Smooth muscle cell (in vitro differentiated cells): Measurements from ENCODE around the gene ZNF417. TPM values are rescaled to one million over a fixed set of nuclear protein-coding genes. Genes with fewer than 3 reads are reported as not detected.

Source experiments
- DNase-seq: peaks from one replicate; lab custom pipeline; 2025; ENCODE audit not compliant: unreplicated experiment; lab: John Stamatoyannopoulos, UW
- H2AFZ ChIP-seq: fragments of 200-600 bp; sonication (generic); 2 replicates; pipeline ENCODE4 v1.6.0; 2016; ENCODE audit warnings: antibody characterized with exemption, low read depth, mild to moderate bottlenecking
- H3F3A ChIP-seq: fragments of 200-600 bp; sonication (generic); 2 replicates; pipeline ENCODE4 v1.6.0; 2017; ENCODE audit warnings: antibody characterized with exemption, low read depth
- H3K27ac ChIP-seq: fragments of 200-600 bp; sonication (generic); 2 replicates; pipeline ENCODE4 v1.5.1; 2016; ENCODE audit warnings: low read depth, mild to moderate bottlenecking
- H3K27me3 ChIP-seq: fragments of 200-600 bp; sonication (generic); 2 replicates; pipeline ENCODE4 v1.6.1; 2016; ENCODE audit warnings: low read depth, mild to moderate bottlenecking
- H3K36me3 ChIP-seq: fragments of 200-600 bp; sonication (generic); 2 replicates; pipeline ENCODE4 v1.5.1; 2016; ENCODE audit warnings: low read depth
- H3K4me1 ChIP-seq: fragments of 200-600 bp; sonication (generic); 2 replicates; pipeline ENCODE4 v1.5.1; 2016; ENCODE audit warnings: low read depth
- H3K4me2 ChIP-seq: fragments of 200-600 bp; sonication (generic); 2 replicates; pipeline ENCODE4 v1.6.0; 2016; ENCODE audit warnings: mild to moderate bottlenecking
- H3K4me3 ChIP-seq: fragments of 200-600 bp; sonication (generic); 2 replicates; pipeline ENCODE4 v1.5.1; 2016; ENCODE audit warnings: mild to moderate bottlenecking
- H3K79me2 ChIP-seq: fragments of 200-600 bp; sonication (generic); 2 replicates; pipeline ENCODE4 v1.6.0; 2016; ENCODE audit warnings: low read depth, mild to moderate bottlenecking
- H3K9ac ChIP-seq: fragments of 200-600 bp; sonication (generic); 2 replicates; pipeline ENCODE4 v1.6.0; 2016; ENCODE audit warnings: low read depth
- H3K9me3 ChIP-seq: fragments of 200-600 bp; sonication (generic); replicated peaks from 2 replicates; pipeline ENCODE4 v1.5.1; 2016; ENCODE audit warnings: low read depth
- H4K20me1 ChIP-seq: fragments of 200-600 bp; sonication (generic); 2 replicates; pipeline ENCODE4 v1.6.0; 2016; ENCODE audit warnings: low read depth
- WGBS: methylation state at CpG from one replicate; pipeline ENCODE4 v1.1.7; 2016; ENCODE audit warnings: low lambda C conversion rate; 5-methylcytosine and 5-hydroxymethylcytosine counted together
- polyA plus RNA-seq: library from polyadenylated mRNA; unstranded; fragments of >200 nt; fragmentation: Nextera tagmentation; extraction: Ambion mirVana; gene quantifications from 2 replicates; pipeline ENCODE4 v1.2.1, GENCODE V29; 2016
- total RNA-seq: library from RNA; depleted of rRNA; stranded (reverse); fragments of >200 nt; gene quantifications from 2 replicates; pipeline ENCODE4 v1.2.3, GENCODE V29; 2014
- TF ChIP-seq, protein P1 (sequence below): fragments of 200-600 bp; sonication (generic); IDR thresholded peaks from 2 replicates; pipeline ENCODE4 v1.5.1; 2017; ENCODE audit warnings: borderline replicate concordance, mild to moderate bottlenecking, antibody characterized with exemption; ENCODE audit not compliant: insufficient read depth, poor library complexity, severe bottlenecking

Gene ZNF417
- total and polyA plus RNA-seq, 2 experiments from 2014 or later, result 2.6 to 9.8 TPM

GRCh38 chr19:57888560-57889231, 27.7 kb downstream of the ZNF417 start, which contains the start of gene ZNF814:
ZNF814 (minus strand) TSS chr19:57889037; CDS start chr19:57888802, 235 bp downstream.
- peaks cover 44% of the 10 kb centered on the region for H3K79me2 ChIP-seq
- WGBS, result 5% methylated on average over 43 of the region's 43 CpGs
- no peaks in the 10 kb centered on the region for H3K36me3 ChIP-seq
- H3K4me3 ChIP-seq, result peak within 1 kb of the TSS; percentile 75
- H3K9ac ChIP-seq, result peak within 1 kb of the TSS; percentile 83
- TF ChIP-seq, protein P1, sequence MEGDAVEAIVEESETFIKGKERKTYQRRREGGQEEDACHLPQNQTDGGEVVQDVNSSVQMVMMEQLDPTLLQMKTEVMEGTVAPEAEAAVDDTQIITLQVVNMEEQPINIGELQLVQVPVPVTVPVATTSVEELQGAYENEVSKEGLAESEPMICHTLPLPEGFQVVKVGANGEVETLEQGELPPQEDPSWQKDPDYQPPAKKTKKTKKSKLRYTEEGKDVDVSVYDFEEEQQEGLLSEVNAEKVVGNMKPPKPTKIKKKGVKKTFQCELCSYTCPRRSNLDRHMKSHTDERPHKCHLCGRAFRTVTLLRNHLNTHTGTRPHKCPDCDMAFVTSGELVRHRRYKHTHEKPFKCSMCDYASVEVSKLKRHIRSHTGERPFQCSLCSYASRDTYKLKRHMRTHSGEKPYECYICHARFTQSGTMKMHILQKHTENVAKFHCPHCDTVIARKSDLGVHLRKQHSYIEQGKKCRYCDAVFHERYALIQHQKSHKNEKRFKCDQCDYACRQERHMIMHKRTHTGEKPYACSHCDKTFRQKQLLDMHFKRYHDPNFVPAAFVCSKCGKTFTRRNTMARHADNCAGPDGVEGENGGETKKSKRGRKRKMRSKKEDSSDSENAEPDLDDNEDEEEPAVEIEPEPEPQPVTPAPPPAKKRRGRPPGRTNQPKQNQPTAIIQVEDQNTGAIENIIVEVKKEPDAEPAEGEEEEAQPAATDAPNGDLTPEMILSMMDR, result peak; percentile 59
- no peaks in the 10 kb centered on the region for H3F3A ChIP-seq
- H3K4me1 ChIP-seq, result peaks cover 13% of the 10 kb centered on the region
- H3K4me2 ChIP-seq, result peak within 1 kb of the TSS; percentile 91
- H3K27ac ChIP-seq, result peak within 1 kb of the TSS; percentile 95
- H2AFZ ChIP-seq, result peak within 1 kb of the TSS; percentile 57
- H3K9me3 ChIP-seq, result no peaks in the 10 kb centered on the region
- peaks cover 7% of the 10 kb centered on the region for H4K20me1 ChIP-seq
- no peaks in the 10 kb centered on the region for H3K27me3 ChIP-seq
- peak; percentile 45 for DNase-seq

GRCh38 chr19:57888107-57888559, 28.3 kb downstream of the ZNF417 start:
- H3K9me3 ChIP-seq, result no peaks in the 10 kb centered on the region
- WGBS, result 2% methylated on average over 8 of the region's 8 CpGs
- no peaks in the 10 kb centered on the region for H3K36me3 ChIP-seq
- H4K20me1 ChIP-seq, result peaks cover 7% of the 10 kb centered on the region
- H3K27ac ChIP-seq, result peak overlapping the region; percentile 95
- H3F3A ChIP-seq, result no peaks in the 10 kb centered on the region
- H3K4me1 ChIP-seq, result peaks cover 13% of the 10 kb centered on the region
- H3K4me3 ChIP-seq, result peak overlapping the region; percentile 75
- DNase-seq, result no peak
- H3K9ac ChIP-seq, result peak overlapping the region; percentile 83
- H3K27me3 ChIP-seq, result no peaks in the 10 kb centered on the region
- peak overlapping the region; percentile 91 for H3K4me2 ChIP-seq
- H3K79me2 ChIP-seq, result peaks cover 49% of the 10 kb centered on the region
- TF ChIP-seq, protein P1, result no peak
- peak overlapping the region; percentile 57 for H2AFZ ChIP-seq

GRCh38 chr19:57887195-57887941, 29.0 kb downstream of the ZNF417 start:
- no peak for DNase-seq
- Histone ChIP-seq H3F3A (no peaks in the 10 kb centered on the region), H3K9ac (peak overlapping the region; percentile 83), H3K79me2 (peaks cover 55% of the 10 kb centered on the region), H3K36me3 (no peaks in the 10 kb centered on the region), H3K4me2 (peak overlapping the region; percentile 91), H2AFZ (no peak overlapping the region), H3K4me1 (peaks cover 13% of the 10 kb centered on the region), H3K27me3 (no peaks in the 10 kb centered on the region), H4K20me1 (peaks cover 7% of the 10 kb centered on the region), H3K4me3 (peak overlapping the region; percentile 75), H3K27ac (peak overlapping the region; percentile 95), H3K9me3 (no peaks in the 10 kb centered on the region)
- TF ChIP-seq, protein P1, result no peak
- 8% methylated on average over 6 of the region's 6 CpGs for WGBS
